GM12878 (cell line): ENCODE results near the gene THAP9. TPM values are rescaled to one million over a fixed set of nuclear protein-coding genes. Genes with fewer than 3 reads are reported as not detected.

Experiments
- ATAC-seq: fragments of 200-7000 bp; cut with Tn5 transposase; 3 replicates; pipeline ENCODE4 v1.9.1; 2020; ENCODE audit warnings: mild to moderate bottlenecking, moderate library complexity
- BruUV-seq: library from RNA; stranded (reverse); fragments of 400-500 nt; replicated peaks from 2 replicates; lab custom pipeline; 2021; lab: Mats Ljungman, UMichigan
- CTCF ChIA-PET: fragments of 300-600 bp; sonication (Branson Sonifier 250); formaldehyde crosslinking; extraction: SDS; loops from one replicate; lab custom pipeline; 2021; ENCODE audit warnings: inconsistent platforms; lab: Yijun Ruan, JAX
- POLR2A ChIA-PET: fragments of 350-600 bp; formaldehyde crosslinking; extraction: SDS; loops from one replicate; lab custom pipeline; 2021; ENCODE audit warnings: inconsistent platforms; lab: Charles Lee
- RAD21 ChIA-PET: fragments of 300-600 bp; sonication (Branson Sonifier 250); formaldehyde crosslinking; loops from one replicate; lab custom pipeline; 2023; ENCODE audit warnings: antibody characterized with exemption; ENCODE audit not compliant: unreplicated experiment; lab: Charles Lee
- SMC1A ChIA-PET: fragments of 300-600 bp; sonication (Branson Sonifier 250); formaldehyde crosslinking; loops from one replicate; lab custom pipeline; 2023; ENCODE audit not compliant: unreplicated experiment, uncharacterized antibody; lab: Charles Lee
- DNase-seq: peaks from one replicate; pipeline ENCODE4 v3.0.0-alpha.2; 2011; ENCODE audit warnings: low read depth, low spot score
- FAIRE-seq: peaks from 3 replicates; lab custom pipeline; 2011; peaks lifted over from hg19 to GRCh38; lab: Jason Lieb, UNC
- H2AFZ ChIP-seq: 2 replicates; pipeline ENCODE4 v1.6.0; 2011; ENCODE audit warnings: low read depth, low read length, control low read depth; ENCODE audit not compliant: control insufficient read depth
- H3K27ac ChIP-seq: 2 replicates; pipeline ENCODE4 v1.5.1; 2011; ENCODE audit warnings: control low read depth; ENCODE audit not compliant: control insufficient read depth, insufficient read depth
- H3K27me3 ChIP-seq, 2 experiments: replicated peaks in 1 of 2; 2 replicates each; pipeline versions ENCODE4 v1.6.0 to v1.6.1; 2011; ENCODE audit warnings: low read length in 1 of 2; ENCODE audit not compliant: control insufficient read depth in 2 of 2, insufficient read depth in 2 of 2
- H3K36me3 ChIP-seq, 2 experiments: 2 replicates each; pipeline ENCODE4 v1.5.1; 2011; ENCODE audit warnings: low read length in 1 of 2; ENCODE audit not compliant: control insufficient read depth in 2 of 2, insufficient read depth in 2 of 2
- H3K4me1 ChIP-seq: 2 replicates; pipeline ENCODE4 v1.6.1; 2011; ENCODE audit warnings: mild to moderate bottlenecking, low read length, moderate library complexity, mixed read lengths; ENCODE audit not compliant: control insufficient read depth, insufficient read depth
- H3K4me2 ChIP-seq: 2 replicates; pipeline ENCODE4 v1.6.0; 2011; ENCODE audit warnings: control low read depth; ENCODE audit not compliant: control insufficient read depth, insufficient read depth
- H3K4me3 ChIP-seq: fragments of 200-600 bp; sonication (generic); 2 replicates; pipeline ENCODE4 v1.5.1; 2016
- H3K79me2 ChIP-seq: 2 replicates; pipeline ENCODE4 v1.6.0; 2011; ENCODE audit warnings: low read length; ENCODE audit not compliant: control insufficient read depth, insufficient read depth
- H3K9ac ChIP-seq: 2 replicates; pipeline ENCODE4 v1.8.0; 2011; ENCODE audit warnings: low read length, control low read depth, mixed read lengths; ENCODE audit not compliant: control insufficient read depth, insufficient read depth
- H3K9me3 ChIP-seq: replicated peaks from 3 replicates; pipeline ENCODE4 v1.5.1; 2011; ENCODE audit warnings: mild to moderate bottlenecking, low read length; ENCODE audit not compliant: control insufficient read depth, insufficient read depth
- H4K20me1 ChIP-seq: 2 replicates; pipeline ENCODE4 v1.6.0; 2011; ENCODE audit not compliant: control insufficient read depth, insufficient read depth
- CBX5 ChIP-seq: sonication (generic); IDR thresholded peaks from 2 replicates; pipeline ENCODE4 v1.6.1; 2016; ENCODE audit warnings: low read depth, moderate library complexity, mild to moderate bottlenecking, inconsistent platforms
- CREB1 ChIP-seq: IDR thresholded peaks from 2 replicates; pipeline ENCODE4 v1.6.1; 2012; ENCODE audit warnings: low read depth, mild to moderate bottlenecking, inconsistent platforms
- CREM ChIP-seq: IDR thresholded peaks from 2 replicates; pipeline ENCODE4 v1.6.1; 2014; ENCODE audit warnings: antibody characterized with exemption, low read depth
- GABPA ChIP-seq: IDR thresholded peaks from 2 replicates; pipeline ENCODE4 v1.6.1; 2014; ENCODE audit warnings: antibody characterized with exemption, low read depth, mild to moderate bottlenecking, inconsistent platforms
- HCFC1 ChIP-seq: fragments of 150-350 bp; IDR thresholded peaks from 2 replicates; pipeline ENCODE4 v1.6.1; 2014; ENCODE audit warnings: low read length
- HSF1 ChIP-seq: fragments of 150-350 bp; IDR thresholded peaks from 2 replicates; pipeline ENCODE4 v1.6.1; 2014; ENCODE audit warnings: mild to moderate bottlenecking, low read depth, low read length
- NFXL1 ChIP-seq: fragments of 450-650 bp; IDR thresholded peaks from 2 replicates; pipeline ENCODE4 v1.6.1; 2017; ENCODE audit warnings: antibody characterized with exemption, mild to moderate bottlenecking, borderline replicate concordance
- NKRF ChIP-seq: fragments of 450-650 bp; conservative IDR thresholded peaks from 2 replicates; pipeline ENCODE4 v1.6.1; 2017; ENCODE audit warnings: mild to moderate bottlenecking, moderate library complexity
- NR2C1 ChIP-seq: fragments of 450-650 bp; IDR thresholded peaks from 2 replicates; pipeline ENCODE4 v1.6.1; 2017; ENCODE audit warnings: antibody characterized with exemption, mild to moderate bottlenecking, moderate library complexity
- PKNOX1 ChIP-seq: fragments of 450-650 bp; IDR thresholded peaks from 2 replicates; pipeline ENCODE4 v1.6.1; 2016; ENCODE audit warnings: mild to moderate bottlenecking
- RB1 ChIP-seq: fragments of 450-650 bp; formaldehyde crosslinking; IDR thresholded peaks from 2 replicates; pipeline ENCODE4 v1.6.1; 2017; ENCODE audit warnings: mild to moderate bottlenecking, borderline replicate concordance
- SIN3A ChIP-seq: IDR thresholded peaks from 2 replicates; pipeline ENCODE4 v1.6.1; 2012; ENCODE audit warnings: low read depth, low read length, improper control_type of control experiment
- SMC3 ChIP-seq: IDR thresholded peaks from 2 replicates; pipeline ENCODE4 v1.6.1; 2011; ENCODE audit warnings: low read length, improper control_type of control experiment, borderline replicate concordance
- SP1 ChIP-seq: IDR thresholded peaks from one replicate; pipeline ENCODE4 v1.6.1; 2011; ENCODE audit warnings: low read depth, low read length
- USF1 ChIP-seq: IDR thresholded peaks from 2 replicates; pipeline ENCODE4 v1.6.1; 2011; ENCODE audit warnings: borderline replicate concordance, low read depth, mild to moderate bottlenecking, moderate library complexity, mixed read lengths, low read length; ENCODE audit not compliant: insufficient read depth; ENCODE audit errors: extremely low read length
- ZBTB11 ChIP-seq: fragments of 450-650 bp; formaldehyde crosslinking; IDR thresholded peaks from 2 replicates; pipeline ENCODE4 v1.5.0; 2022; ENCODE audit warnings: mild to moderate bottlenecking, missing genetic modification characterization
- WGBS: methylation state at CpG from one replicate; pipeline ENCODE4 v1.1.6; 2016; ENCODE audit warnings: low lambda C conversion rate; ENCODE audit not compliant: insufficient replicate concordance, insufficient coverage; ENCODE audit errors: missing lambda C conversion rate; 5-methylcytosine and 5-hydroxymethylcytosine counted together
- in situ Hi-C: fragments of 300-500 bp; cut with MboI; formaldehyde crosslinking; loops from 9 replicates; pipeline ENCODE4 v1.14.3; 2018; ENCODE audit warnings: mixed read lengths
- intact Hi-C: fragments of 100-400 bp; cut with micrococcal nuclease; formaldehyde crosslinking; loops from one replicate; pipeline ENCODE4 v1.14.2; 2022; ENCODE audit not compliant: unreplicated experiment
- polyA plus RNA-seq, 11 experiments: library from polyadenylated mRNA; depleted of rRNA in 4 of 11; unstranded in 6 of 11; stranded (reverse) in 5 of 11; fragments of >200 nt; fragmentation: Nextera tagmentation in 4 of 11; fragmentation: Illumina TruSeq in 1 of 11; extraction: Ambion mirVana in 4 of 11; extraction: Trizol in 1 of 11; gene quantifications; 1 replicate in 1 of 11; 2 replicates in 10 of 11; pipeline versions ENCODE4 v1.2.1 to v1.2.3, GENCODE V29; 2011 to 2016; ENCODE audit warnings: inconsistent platforms in 2 of 11, missing spikeins in 2 of 11, low read depth in 1 of 11
- total RNA-seq, 4 experiments: library from RNA; depleted of rRNA in 3 of 4; stranded (reverse); fragments of >200 nt in 3 of 4; fragmentation: Illumina TruSeq in 1 of 4; extraction: Trizol in 1 of 4; gene quantifications; 2 replicates each; pipeline versions ENCODE4 v1.2.1 to v1.2.3, GENCODE V29; 2013 to 2021

The THAP9 gene
- total and polyA plus RNA-seq, 10 of the 15 experiments (the other 5 are each of a cell fraction or from before 2014, with no cell fraction given), result 2.1 to 4.9 (median 3.3) TPM

DNA sequence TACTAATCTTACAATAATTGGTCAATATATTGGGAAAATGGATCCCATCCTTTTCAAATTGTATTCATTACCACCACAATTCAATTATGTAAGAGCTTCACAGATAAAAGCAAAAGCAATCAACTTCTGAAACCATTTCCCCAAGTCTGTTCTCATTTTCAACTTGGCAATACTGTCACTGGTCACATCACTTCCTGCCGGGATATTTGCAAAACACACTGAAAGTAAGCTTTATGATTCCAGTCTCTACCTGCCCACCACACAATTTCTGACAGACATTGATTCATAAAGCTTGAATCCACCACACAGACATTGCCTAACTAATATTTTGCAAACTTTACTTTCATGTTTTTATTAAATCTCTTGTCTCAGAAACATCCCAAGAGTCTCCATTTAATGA lies 56.5 kb downstream of the THAP9 start:
- Histone ChIP-seq H3K4me1 (peaks cover 5% of the 10 kb centered on the region; the same call in 1 of the 2 replicates), H3K9ac (no peak overlapping the region), H3K4me3 (no peak overlapping the region), H3K36me3 (peaks cover 3% of the 10 kb centered on the region in 2 experiments; a peak in 3 of 4 replicates), H3K9me3 (no peaks in the 10 kb centered on the region), H3K27me3 (no peaks in the 10 kb centered on the region), H3K79me2 (no peaks in the 10 kb centered on the region), H2AFZ (no peak overlapping the region), H3K4me2 (no peak overlapping the region), H4K20me1 (no peaks in the 10 kb centered on the region), H3K27ac (no peak overlapping the region; the same call in 1 of the 2 replicates)
- ATAC-seq (peak; percentile 71), DNase-seq (no peak), FAIRE-seq (no peak)
- BruUV-seq, result TSS peak; percentile 42
- RAD21 ChIA-PET, result interaction anchor here (0.7 to 1.0 kb wide), 3 partner anchors 10 to 78 kb away, joined by 3 read pairs; partner anchors contain the start of gene COPS4
- SMC1A ChIA-PET, result interaction anchor here (0.8 to 1.8 kb wide), 5 partner anchors 10 to 58 kb away, joined by 3 to 7 read pairs (median 4); no protein-coding TSS in a partner anchor
- intact Hi-C loops (no loop called here), in situ Hi-C loops (no loop called here)
- WGBS, result 50% methylated on average over 1 of the region's 1 CpG
- CTCF ChIA-PET, result interaction anchor here (3.4 kb wide), 1 partner anchor 12 kb away, joined by 12 read pairs; no protein-coding TSS in a partner anchor
- POLR2A ChIA-PET, result interaction anchor here (1.3 kb wide), 1 partner anchor 54 kb away, joined by 3 read pairs; no protein-coding TSS in a partner anchor
- TF ChIP-seq PKNOX1 (0 out of 2 replicates have a peak, but pooled peaks have one; percentile 7), SIN3A (no peak), CREM (peak; percentile 39; the same call in 1 of the 2 replicates), NKRF (no peak), ZBTB11 (no peak), HSF1 (no peak), SMC3 (no peak), NR2C1 (no peak), RB1 (no peak), HCFC1 (no peak), CBX5 (no peak), GABPA (no peak), SP1 (no peak), CREB1 (peak; percentile 70), USF1 (no peak), NFXL1 (no peak)
